Measurements from ENCODE around the gene SULT4A1. TPM values are rescaled to one million over a fixed set of nuclear protein-coding genes. Genes with fewer than 3 reads are reported as not detected.
A peak's percentile ranks its signal among the peaks of the same experiment; 100 is the strongest.

Gene SULT4A1
- total and polyA plus RNA-seq, 2 of the 4 experiments (the other 2 are of a cell fraction): 1.1 to 5.2 TPM

GRCh38 chr22:43884600-43885318 is 22.4 kb upstream of the SULT4A1 start:
- no peaks in the 10 kb centered on the region for H3K9me1 ChIP-seq (ENCODE audit: insufficient read depth, low read length)
- no peak overlapping the region for H3K27ac ChIP-seq (ENCODE audit: insufficient read depth, low read length)
- no peak overlapping the region for H2BK120ac ChIP-seq (ENCODE audit: low read depth, low read length)
- no peak overlapping the region for H4K91ac ChIP-seq (ENCODE audit: insufficient read depth, low read depth, low read length)
- H3K4me1 ChIP-seq (ENCODE audit: control insufficient read depth, insufficient read depth, low read length): no peaks in the 10 kb centered on the region
- H4K5ac ChIP-seq (ENCODE audit: low read depth, low read length): no peak overlapping the region
- H2BK20ac ChIP-seq (ENCODE audit: low read depth, low read length): no peak overlapping the region
- in situ Hi-C loops (cut with MboI; ENCODE audit: low sequenced_read_pairs) (no loop called here), intact Hi-C loops (cut with micrococcal nuclease) (loop anchor here (1.0 to 5.0 kb wide), 2 partner anchors 63 to 496 kb away; no protein-coding TSS in a partner anchor), dilution Hi-C loops (cut with HindIII; ENCODE audit: low sequenced_read_pairs, unreplicated experiment) (no loop called here)
- H3K36me3 ChIP-seq (ENCODE audit: control insufficient read depth, insufficient read depth, low read length): no peaks in the 10 kb centered on the region
- no peak overlapping the region for H2AK5ac ChIP-seq (ENCODE audit: low read depth, low read length)
- no peak overlapping the region for H3K56ac ChIP-seq (ENCODE audit: extremely low read depth, insufficient read depth, low read length)
- peak overlapping the region; percentile 74 for H2AFZ ChIP-seq (replicated peaks; ENCODE audit: low read length, poor library complexity)
- DNase-seq (peak; percentile 31), ATAC-seq (ENCODE audit: low read depth) (peak; percentile 82)
- H2AK9ac ChIP-seq (replicated peaks; ENCODE audit: low read depth, low read length, poor library complexity): no peak overlapping the region
- no peak overlapping the region for H3K18ac ChIP-seq (ENCODE audit: low read depth, low read length)
- no peak overlapping the region for H3K23ac ChIP-seq (ENCODE audit: low read depth, low read length)
- H3K4me2 ChIP-seq (ENCODE audit: low read depth, low read length): no peak overlapping the region
- H3K27me3 ChIP-seq (ENCODE audit: control insufficient read depth, insufficient read depth, low read length): peaks cover 5% of the 10 kb centered on the region; the same call in 1 of the 2 replicates
- POLR2A ChIA-PET (ENCODE audit: unreplicated experiment): no interaction called here
- H2BK5ac ChIP-seq (ENCODE audit: low read depth, low read length, poor library complexity, severe bottlenecking): no peak overlapping the region
- no peaks in the 10 kb centered on the region for H4K20me1 ChIP-seq (ENCODE audit: insufficient read depth, low read length)
- no peak overlapping the region for H3K4me3 ChIP-seq (ENCODE audit: insufficient read depth, low read depth, low read length)
- no peak overlapping the region for H3K9ac ChIP-seq (ENCODE audit: low read depth, low read length)
- no peak overlapping the region for H4K8ac ChIP-seq (ENCODE audit: low read depth in 2 of 2, low read length in 2 of 2)
- no peak overlapping the region for H3K4ac ChIP-seq (ENCODE audit: low read depth, low read length)
- H3K14ac ChIP-seq (replicated peaks; ENCODE audit: low read depth, low read length): no peak overlapping the region
- 28% methylated on average over 12 of the region's 18 CpGs; no CpG with 5 or more reads in 1 of the 2 experiments for WGBS, 2 experiments (ENCODE audit: extremely low coverage in 2 of 2, insufficient read length in 1 of 2)
- H2BK15ac ChIP-seq (ENCODE audit: low read depth, low read length): no peak overlapping the region
- H3K79me1 ChIP-seq (ENCODE audit: low read depth in 1 of 2, low read length in 2 of 2): no peaks in the 10 kb centered on the region
- H3K9me3 ChIP-seq (ENCODE audit: control insufficient read depth, insufficient read depth, low read length): no peaks in the 10 kb centered on the region; the same call in 1 of the 2 replicates
- no TSS peak for BruUV-seq (replicated peaks)
- TF ChIP-seq BHLHE40 (IDR thresholded peaks at IDR 0.05; ENCODE audit: low read depth, low read length): no peak
- no peak for TF ChIP-seq ELK1 (IDR thresholded peaks at IDR 0.05; ENCODE audit: borderline replicate concordance, low read depth, low read length)
- no peak for TF ChIP-seq RCOR1 (IDR thresholded peaks at IDR 0.05; ENCODE audit: insufficient replicate concordance, low read length)
- no peak for TF ChIP-seq MXI1 (IDR thresholded peaks at IDR 0.05; ENCODE audit: borderline replicate concordance, low read depth, low read length)
- TF ChIP-seq RFX5 (IDR thresholded peaks at IDR 0.05; ENCODE audit: low read depth, low read length): no peak
- TF ChIP-seq SMC3 (IDR thresholded peaks at IDR 0.05; ENCODE audit: low read depth, low read length): peak; percentile 62
- TF ChIP-seq NFE2L2 (IDR thresholded peaks at IDR 0.05; ENCODE audit: low read depth, low read length): no peak
- TF ChIP-seq POLR2A (IDR thresholded peaks at IDR 0.05; ENCODE audit: low read depth, low read length): no peak
- no peak for TF ChIP-seq MAFK (IDR thresholded peaks at IDR 0.05; ENCODE audit: low read depth, low read length)
- no peak for TF ChIP-seq USF2 (IDR thresholded peaks at IDR 0.05; ENCODE audit: low read depth, low read length)
- no peak for TF ChIP-seq CEBPB (IDR thresholded peaks at IDR 0.05; ENCODE audit: low read depth, low read length)
- TF ChIP-seq CTCF (conservative IDR thresholded peaks at IDR 0.05; ENCODE audit: low read depth, low read length): peak; percentile 73
- peak; percentile 72 for TF ChIP-seq RAD21 (IDR thresholded peaks at IDR 0.05; ENCODE audit: low read length)
- no peak for TF ChIP-seq MAZ (IDR thresholded peaks at IDR 0.05; ENCODE audit: borderline replicate concordance, low read depth, low read length)
- TF ChIP-seq CHD1 (IDR thresholded peaks at IDR 0.05; ENCODE audit: low read depth, low read length): no peak
- CTCF ChIA-PET: interaction anchor here (0.5 to 1.4 kb wide), 8 partner anchors 8 to 491 kb away, joined by 3 to 7 read pairs (median 4); no protein-coding TSS in a partner anchor
